Natural killer cell treated with Interleukin-12 subunit alpha and Interleukin-12 subunit beta and Interleukin-15 and Interleukin-18, amount 100 ng/mL, for 72 hours (primary cell): ENCODE data around the gene CDC14A. TPM values are rescaled to one million over a fixed set of nuclear protein-coding genes. Genes with fewer than 3 reads are reported as not detected.

Experiments used
- ATAC-seq, 2 donors: fragments of 150-1000 bp; cut with Tn5 transposase in 1 of 2; sonication (Bioruptor Pico), chemical (Tn5 transposase) in 1 of 2; 2 replicates each; pipeline ENCODE4 v1.10.0; 2021
- DNase-seq: peaks from one replicate; pipeline ENCODE4 v3.0.0; 2022; ENCODE audit warnings: low spot score
- H3K27ac Mint-ChIP-seq, 2 donors: 1 replicate in 1 of 2; 2 replicates in 1 of 2; pipeline ENCODE4 v1.8.0; 2022; ENCODE audit warnings: mixed read lengths in 2 of 2, mild to moderate bottlenecking in 1 of 2, moderate library complexity in 1 of 2
- H3K27me3 Mint-ChIP-seq, 2 donors: 1 replicate in 1 of 2; 2 replicates in 1 of 2; pipeline ENCODE4 v1.8.0; 2022; ENCODE audit warnings: mixed read lengths in 2 of 2
- H3K36me3 Mint-ChIP-seq: one replicate; pipeline ENCODE4 v1.8.0; 2022; ENCODE audit warnings: mixed read lengths
- H3K4me1 Mint-ChIP-seq, 2 donors: 1 replicate in 1 of 2; 2 replicates in 1 of 2; pipeline ENCODE4 v1.8.0; 2022; ENCODE audit warnings: low read depth in 2 of 2, mixed read lengths in 2 of 2, mild to moderate bottlenecking in 1 of 2
- H3K4me3 Mint-ChIP-seq: one replicate; pipeline ENCODE4 v1.8.0; 2022; ENCODE audit warnings: mixed read lengths
- H3K9me3 Mint-ChIP-seq: 2 replicates; pipeline ENCODE4 v1.8.0; 2022; ENCODE audit warnings: mixed read lengths
- total RNA-seq, 2 donors: library from RNA; stranded (reverse); gene quantifications; one replicate each; pipeline ENCODE4 v1.2.3, GENCODE V29; 2022

CDC14A gene
- total RNA-seq, 2 donors from 2014 or later: 15.0 to 26.9 TPM

DNA sequence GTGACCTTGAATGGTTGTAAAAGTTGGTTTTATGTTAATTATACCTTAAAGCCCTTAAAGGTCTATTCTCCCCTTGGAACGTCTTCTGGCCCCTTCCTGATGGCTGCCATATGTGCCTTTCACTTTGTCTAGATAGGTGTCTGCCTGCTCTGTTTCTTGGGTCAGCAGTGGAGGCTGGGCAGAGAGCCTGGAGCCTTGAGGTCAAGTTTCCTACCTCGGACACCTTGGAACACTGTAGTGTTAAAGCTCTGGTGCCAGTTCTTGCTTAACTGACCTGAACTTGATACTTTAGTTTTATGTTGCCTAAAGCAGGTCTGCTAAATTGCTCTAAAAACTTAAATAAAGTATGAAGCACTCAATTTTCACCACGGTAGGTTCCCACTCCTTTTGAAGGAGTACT lies 86.5 kb downstream of the CDC14A start:
- Mint-ChIP-seq H3K27me3 (no peaks in the 10 kb centered on the region), H3K36me3 (peaks cover 11% of the 10 kb centered on the region), H3K4me3 (no peak overlapping the region), H3K27ac (peak overlapping the region; percentile 84 to 89), H3K9me3 (no peaks in the 10 kb centered on the region), H3K4me1 (peaks cover 30 to 48% of the 10 kb centered on the region in 2 donors)
- DNase-seq (no peak), ATAC-seq (no peak)

DNA sequence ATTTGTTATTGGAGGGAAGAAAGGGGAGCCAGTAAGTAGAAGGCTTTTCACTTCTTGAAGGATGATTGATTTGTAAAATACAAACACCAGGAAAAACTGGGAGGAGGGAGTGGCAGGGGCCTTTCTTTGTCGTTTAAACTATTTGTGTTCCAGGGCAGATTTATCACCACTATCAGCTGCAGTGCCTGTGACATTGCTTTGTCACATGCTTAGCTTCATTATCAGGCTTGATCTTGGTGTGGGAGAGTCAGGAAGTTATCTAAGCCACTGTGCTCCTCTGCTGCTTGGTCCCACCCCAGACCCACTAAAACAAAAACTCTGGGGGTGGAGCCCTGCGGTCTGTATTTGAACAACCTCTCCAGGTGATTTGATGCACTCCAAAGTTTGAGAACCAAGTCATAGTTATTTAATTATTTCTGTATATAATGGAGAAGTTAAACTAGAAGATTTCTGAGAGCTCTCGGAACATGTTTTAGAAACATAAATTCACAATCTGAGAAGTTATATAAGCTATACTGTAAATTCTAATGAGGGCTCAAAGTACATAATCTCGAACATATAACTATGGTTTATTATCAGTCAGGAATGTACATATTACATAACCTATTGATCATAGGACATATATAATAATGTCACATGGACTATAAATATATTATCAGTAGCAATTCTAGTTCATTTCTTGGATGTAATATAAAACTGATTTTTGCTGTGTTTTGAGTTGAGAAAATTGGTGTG lies 87.9 kb downstream of the CDC14A start:
- Mint-ChIP-seq H3K4me1 (peaks cover 31 to 48% of the 10 kb centered on the region in 2 donors), H3K36me3 (peaks cover 12% of the 10 kb centered on the region), H3K27me3 (no peaks in the 10 kb centered on the region), H3K27ac (peak overlapping the region; percentile 84 to 89), H3K9me3 (no peaks in the 10 kb centered on the region), H3K4me3 (peak overlapping the region; percentile 55)
- DNase-seq: no peak
- peak; percentile 69 to 71 for ATAC-seq

DNA sequence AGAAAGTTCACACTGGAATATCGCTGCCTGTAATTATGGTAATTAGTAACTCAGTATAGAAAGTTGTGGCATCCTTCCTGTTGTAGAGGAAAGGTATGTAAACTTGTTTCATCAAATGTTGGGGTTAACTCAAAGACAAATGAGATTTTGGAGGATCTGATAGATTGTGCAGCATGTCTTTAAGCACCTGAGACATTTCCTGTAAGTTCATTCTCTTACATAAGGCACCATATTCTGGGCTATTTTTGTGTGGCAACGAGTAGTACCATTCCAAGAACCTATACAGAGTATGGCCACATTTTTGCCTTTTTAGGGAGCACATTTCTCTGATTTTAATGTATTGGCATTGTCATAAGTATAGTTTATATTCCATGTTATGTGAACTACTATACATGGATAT lies 88.8 kb downstream of the CDC14A start:
- H3K36me3 Mint-ChIP-seq: peaks cover 13% of the 10 kb centered on the region
- H3K4me1 Mint-ChIP-seq: peaks cover 39 to 57% of the 10 kb centered on the region in 2 donors

DNA sequence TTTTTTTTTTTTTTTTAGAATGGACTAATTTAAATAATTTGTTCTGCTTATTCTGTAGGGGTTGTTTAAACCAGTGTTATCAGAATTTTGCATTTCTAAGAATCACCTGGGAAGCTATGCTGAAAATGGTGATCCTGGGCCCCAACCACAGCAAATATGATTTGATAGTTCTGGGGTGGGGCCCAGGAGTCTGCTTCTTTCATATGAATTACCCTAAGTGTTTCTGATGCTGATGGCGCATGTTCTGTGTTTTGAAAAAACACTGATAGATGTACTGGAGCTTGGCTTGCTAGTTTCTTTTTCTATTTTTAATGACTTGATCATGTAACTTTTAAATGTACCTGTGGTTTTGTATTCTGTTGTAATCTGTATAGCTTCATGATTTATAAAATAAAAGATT lies 89.3 kb downstream of the CDC14A start:
- Mint-ChIP-seq H3K4me3 (peak overlapping the region; percentile 12), H3K27me3 (no peaks in the 10 kb centered on the region), H3K9me3 (no peaks in the 10 kb centered on the region), H3K27ac (peak overlapping the region; percentile 77 to 84), H3K36me3 (peaks cover 13% of the 10 kb centered on the region), H3K4me1 (peaks cover 39 to 58% of the 10 kb centered on the region in 2 donors)
- DNase-seq: no peak
- ATAC-seq: no peak

More for the DNA sequence above, 88.8 kb downstream of the CDC14A start:
- no peaks in the 10 kb centered on the region for H3K9me3 Mint-ChIP-seq
- no peak for ATAC-seq
- H3K27ac Mint-ChIP-seq: peak overlapping the region; percentile 77 to 84
- no peaks in the 10 kb centered on the region for H3K27me3 Mint-ChIP-seq
- peak overlapping the region; percentile 52 for H3K4me3 Mint-ChIP-seq
- DNase-seq: no peak

DNA sequence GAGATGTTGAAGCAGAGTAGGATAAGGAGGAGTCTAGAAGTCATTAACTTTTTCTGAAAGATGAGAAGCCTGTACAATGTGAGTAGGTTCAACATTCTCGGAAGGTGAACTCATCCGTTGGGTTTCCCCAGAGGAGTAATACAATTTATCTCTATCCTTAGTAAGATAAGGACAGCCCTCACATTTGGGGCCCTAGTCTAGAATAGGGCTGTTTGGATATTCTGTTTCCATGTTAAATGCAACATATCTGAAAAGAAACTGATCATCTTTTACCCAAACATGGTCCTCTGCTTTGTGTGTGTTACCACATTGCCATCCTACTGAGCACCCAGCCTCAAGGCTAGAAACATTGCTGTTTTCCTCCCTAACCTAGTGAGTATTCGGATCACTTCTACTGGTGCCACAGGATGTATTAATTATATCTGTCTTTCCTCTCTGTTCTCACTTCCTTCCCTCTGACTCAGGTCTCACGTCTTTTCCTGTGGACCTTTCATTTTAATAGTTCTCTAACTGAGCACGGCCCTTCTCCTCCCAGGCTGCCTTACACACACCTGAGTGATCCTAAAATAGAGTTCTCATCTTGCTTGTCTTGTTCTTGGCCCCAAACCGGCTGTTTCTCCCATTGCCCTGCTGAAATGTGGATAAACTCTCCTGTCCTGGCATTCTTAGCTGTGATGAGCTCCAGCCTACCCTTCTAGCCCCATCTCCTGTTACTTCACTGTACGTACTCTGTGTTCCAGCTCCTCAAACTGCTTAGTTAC lies 91.7 kb downstream of the CDC14A start:
- DNase-seq (no peak), ATAC-seq (peak; percentile 76 to 90)
- peak overlapping the region; percentile 86 to 90 for H3K27ac Mint-ChIP-seq
- H3K27me3 Mint-ChIP-seq: no peaks in the 10 kb centered on the region
- H3K4me3 Mint-ChIP-seq: peak overlapping the region; percentile 87
- H3K36me3 Mint-ChIP-seq: peaks cover 17% of the 10 kb centered on the region
- no peaks in the 10 kb centered on the region for H3K9me3 Mint-ChIP-seq
- H3K4me1 Mint-ChIP-seq: peaks cover 40 to 73% of the 10 kb centered on the region in 2 donors

DNA sequence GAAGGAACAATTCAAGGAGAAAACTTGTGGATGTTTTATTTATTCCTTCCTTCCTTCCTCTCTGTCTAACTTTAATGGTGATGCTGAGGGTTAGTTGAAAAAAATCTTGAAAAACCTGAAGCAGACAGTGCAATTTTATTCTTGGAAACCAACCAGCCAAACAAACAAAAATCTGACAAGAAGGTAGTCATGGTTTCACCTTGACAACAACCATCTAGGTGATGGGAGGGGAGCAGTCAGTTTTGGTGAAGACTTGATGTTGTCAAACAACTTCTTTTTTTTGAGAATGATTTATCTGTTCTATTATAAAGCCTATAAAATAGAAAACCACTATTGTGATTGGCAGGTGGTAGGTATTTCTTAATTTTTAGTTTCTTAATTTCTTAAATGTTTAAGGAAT lies 93.3 kb downstream of the CDC14A start:
- Mint-ChIP-seq H3K9me3 (no peaks in the 10 kb centered on the region), H3K27ac (peak overlapping the region; percentile 86 to 90), H3K4me3 (peak overlapping the region; percentile 87), H3K4me1 (peaks cover 37 to 75% of the 10 kb centered on the region in 2 donors), H3K36me3 (peaks cover 24% of the 10 kb centered on the region), H3K27me3 (no peaks in the 10 kb centered on the region)
- ATAC-seq: no peak
- DNase-seq: no peak

DNA sequence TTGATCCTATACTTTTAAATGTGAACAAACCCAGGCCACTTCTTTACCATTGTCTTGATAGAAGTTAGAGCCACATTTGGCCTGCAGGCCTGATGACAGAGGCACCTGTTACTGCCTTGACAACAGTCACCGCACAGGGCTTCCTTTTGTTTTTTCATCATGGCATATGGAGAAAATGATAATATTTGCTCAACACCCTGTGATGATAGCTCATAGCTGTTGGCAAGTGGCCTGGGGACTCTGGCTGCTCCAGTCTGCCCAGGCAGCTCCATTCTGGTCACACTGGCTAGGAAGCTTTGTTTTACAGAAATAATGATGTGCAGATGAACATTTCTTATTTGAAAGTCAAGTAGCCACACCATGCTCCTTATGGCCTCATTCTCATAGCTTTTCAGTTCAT lies 96.1 kb downstream of the CDC14A start:
- DNase-seq (no peak), ATAC-seq (no peak)
- Mint-ChIP-seq H3K4me3 (peak overlapping the region; percentile 79), H3K4me1 (peaks cover 41 to 82% of the 10 kb centered on the region in 2 donors), H3K9me3 (no peaks in the 10 kb centered on the region), H3K36me3 (peaks cover 31% of the 10 kb centered on the region), H3K27me3 (no peaks in the 10 kb centered on the region), H3K27ac (peak overlapping the region; percentile 79 to 87)

DNA sequence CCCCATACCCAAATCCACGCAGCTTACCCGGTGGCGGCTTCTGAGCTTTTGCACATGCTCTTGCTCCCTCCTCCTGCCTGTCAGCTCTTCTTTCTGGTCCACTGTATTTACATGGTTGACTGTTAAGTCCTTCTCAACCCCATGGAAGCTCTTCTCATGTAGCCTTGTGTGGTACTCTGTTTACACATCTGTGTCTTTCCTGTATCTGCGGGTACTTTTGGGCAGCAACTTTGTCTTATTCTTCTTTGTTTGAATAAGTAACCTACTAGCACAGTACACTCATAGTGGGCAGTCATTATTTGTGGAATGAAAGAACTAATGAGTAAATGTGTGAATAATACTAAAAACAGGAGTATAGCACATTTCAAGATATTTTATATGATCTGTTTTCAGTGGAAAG lies 97.2 kb downstream of the CDC14A start:
- peaks cover 26% of the 10 kb centered on the region for H3K36me3 Mint-ChIP-seq
- peak overlapping the region; percentile 79 for H3K4me3 Mint-ChIP-seq
- no peaks in the 10 kb centered on the region for H3K9me3 Mint-ChIP-seq
- no peaks in the 10 kb centered on the region for H3K27me3 Mint-ChIP-seq
- DNase-seq (no peak), ATAC-seq (peak; percentile 81 to 93)
- peaks cover 34 to 72% of the 10 kb centered on the region in 2 donors for H3K4me1 Mint-ChIP-seq
- peak overlapping the region; percentile 79 to 87 for H3K27ac Mint-ChIP-seq

DNA sequence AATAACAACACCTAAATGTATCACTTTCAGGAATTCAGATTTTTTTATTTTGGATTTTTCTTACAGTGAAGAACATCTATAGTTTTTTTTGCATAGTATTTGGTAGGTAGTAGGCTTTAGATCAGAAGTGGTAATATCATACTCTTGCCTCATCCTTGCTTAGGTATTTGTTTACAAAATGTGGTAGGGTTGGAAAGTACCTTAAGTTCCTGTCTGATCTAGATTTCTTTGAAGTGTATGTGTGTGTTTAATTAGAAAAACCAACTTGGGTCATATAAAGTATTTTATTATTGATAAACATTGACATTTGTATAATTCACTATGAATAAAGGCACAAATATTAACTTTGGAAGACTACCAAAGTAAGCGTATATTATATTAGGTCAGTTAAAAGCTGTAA lies 100.3 kb downstream of the CDC14A start:
- ATAC-seq (peak; percentile 67 to 78), DNase-seq (no peak)
- H3K9me3 Mint-ChIP-seq: no peaks in the 10 kb centered on the region
- H3K27ac Mint-ChIP-seq: peak overlapping the region; percentile 78 to 87
- H3K4me3 Mint-ChIP-seq: peak overlapping the region; percentile 33
- H3K4me1 Mint-ChIP-seq: peaks cover 21 to 53% of the 10 kb centered on the region in 2 donors
- no peaks in the 10 kb centered on the region for H3K27me3 Mint-ChIP-seq
- H3K36me3 Mint-ChIP-seq: peaks cover 17% of the 10 kb centered on the region

DNA sequence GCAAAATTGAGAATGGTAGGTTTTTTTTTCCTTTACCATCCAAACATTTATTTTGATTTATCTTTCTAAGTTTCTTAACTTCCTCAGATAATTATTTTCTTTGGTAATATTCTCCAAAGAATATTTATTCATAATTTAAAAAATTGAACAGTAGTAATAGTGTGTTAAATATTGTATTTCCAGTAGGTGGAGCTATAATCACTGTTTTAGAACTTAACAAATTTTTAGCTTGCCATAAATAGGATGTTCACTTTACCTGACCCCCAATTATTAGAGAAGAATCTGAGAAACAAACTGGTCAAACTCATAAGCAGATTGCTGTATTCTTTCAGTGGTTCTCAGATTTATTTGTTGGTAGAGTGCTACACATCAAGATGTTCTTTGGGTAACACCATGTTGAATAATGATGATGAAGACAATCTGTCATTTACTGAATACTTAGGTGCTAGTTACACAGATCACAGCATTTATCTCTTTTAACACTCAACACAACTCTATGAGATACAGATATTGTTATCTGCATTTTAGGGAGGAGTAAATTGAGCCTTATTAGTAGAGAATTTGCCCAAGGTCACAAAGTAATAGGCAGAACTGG lies 103.3 kb downstream of the CDC14A start:
- Mint-ChIP-seq H3K27me3 (no peaks in the 10 kb centered on the region), H3K4me1 (peaks cover 16 to 37% of the 10 kb centered on the region in 2 donors), H3K4me3 (no peak overlapping the region), H3K27ac (no peak overlapping the region), H3K36me3 (peaks cover 6% of the 10 kb centered on the region), H3K9me3 (no peaks in the 10 kb centered on the region)
- no peak for DNase-seq
- ATAC-seq: no peak

DNA sequence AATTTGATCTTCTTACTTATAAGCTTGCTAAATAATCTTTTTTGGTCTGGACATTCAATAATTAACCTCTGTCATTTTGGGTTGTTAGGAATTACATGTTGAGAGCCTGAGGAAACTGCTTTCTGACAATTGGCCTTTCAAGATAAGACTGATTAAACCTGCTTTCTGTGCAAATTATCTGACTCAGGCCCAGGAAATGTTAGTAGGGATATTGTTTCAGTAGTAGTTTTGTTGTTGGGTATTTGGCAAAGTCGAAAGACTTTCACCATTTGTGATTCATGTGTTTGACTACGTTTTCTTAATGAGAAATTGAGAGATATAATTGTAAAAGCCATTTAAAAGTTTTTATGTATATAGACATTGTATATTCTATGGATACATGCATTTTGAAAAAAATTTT lies 104.6 kb downstream of the CDC14A start:
- no peaks in the 10 kb centered on the region for H3K27me3 Mint-ChIP-seq
- no peaks in the 10 kb centered on the region for H3K9me3 Mint-ChIP-seq
- no peak for DNase-seq
- H3K4me1 Mint-ChIP-seq: peaks cover 12 to 28% of the 10 kb centered on the region in 2 donors
- ATAC-seq: no peak
- no peaks in the 10 kb centered on the region for H3K36me3 Mint-ChIP-seq
- no peak overlapping the region for H3K4me3 Mint-ChIP-seq
- H3K27ac Mint-ChIP-seq: no peak overlapping the region

DNA sequence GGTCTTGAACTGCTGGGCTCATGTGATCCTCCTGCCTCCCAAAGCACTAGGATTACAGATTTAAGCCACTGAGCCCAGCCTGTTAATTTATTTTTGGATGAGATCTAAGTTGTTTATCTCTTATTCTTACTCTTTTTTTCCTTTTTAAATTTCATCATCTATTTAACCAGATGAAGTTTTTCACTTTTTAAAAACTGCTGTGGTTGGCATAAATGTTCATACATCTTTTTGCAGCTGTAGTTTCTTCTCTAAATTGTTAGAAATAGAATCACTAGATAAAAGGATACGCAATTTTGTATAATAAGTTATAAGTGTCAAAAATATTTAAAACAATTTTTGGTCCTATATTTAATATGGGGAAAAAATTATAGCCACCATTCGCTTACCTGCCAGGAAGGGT lies 105.4 kb downstream of the CDC14A start:
- no peaks in the 10 kb centered on the region for H3K9me3 Mint-ChIP-seq

DNA sequence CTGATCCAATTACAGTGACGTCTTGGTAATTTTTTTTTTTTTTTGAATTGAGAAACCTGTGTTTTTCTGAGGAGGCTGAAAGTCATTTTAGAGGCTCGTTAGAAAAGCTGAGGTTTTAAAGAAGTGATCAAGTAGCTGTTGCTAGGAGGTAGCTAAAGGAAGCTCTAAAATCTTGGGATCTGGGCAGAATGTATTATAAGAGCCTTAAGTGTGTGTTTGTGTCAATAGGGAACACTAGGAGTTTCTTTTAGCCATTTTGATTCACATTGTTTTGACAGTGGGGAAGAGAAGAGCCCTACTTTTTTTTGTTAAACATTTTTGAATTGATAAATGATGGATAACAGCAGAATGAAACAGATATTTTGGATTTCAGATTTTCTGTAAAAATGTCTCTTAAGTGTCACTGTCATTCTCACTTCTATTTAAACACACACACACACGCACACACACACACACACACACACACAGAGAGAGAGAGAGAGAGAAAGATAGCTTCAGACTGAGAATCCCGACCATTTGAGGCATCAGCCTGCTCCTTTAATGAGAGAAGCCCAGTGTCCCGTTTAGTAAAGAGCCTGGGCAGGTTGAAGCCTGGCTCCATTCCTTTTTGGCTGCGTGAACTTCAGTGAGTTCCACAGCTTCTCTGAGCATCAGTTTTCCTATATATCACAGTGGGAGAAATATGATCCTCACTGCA lies 106.5 kb downstream of the CDC14A start:
- Mint-ChIP-seq H3K27me3 (no peaks in the 10 kb centered on the region), H3K36me3 (no peaks in the 10 kb centered on the region), H3K4me3 (no peak overlapping the region), H3K27ac (peak overlapping the region; percentile 12 to 40), H3K4me1 (peaks cover 8 to 21% of the 10 kb centered on the region in 2 donors), H3K9me3 (no peaks in the 10 kb centered on the region)
- no peak for ATAC-seq
- no peak for DNase-seq

More for the DNA sequence above, 105.4 kb downstream of the CDC14A start:
- Mint-ChIP-seq H3K4me3 (no peak overlapping the region), H3K4me1 (peaks cover 9 to 23% of the 10 kb centered on the region in 2 donors), H3K27ac (no peak overlapping the region), H3K36me3 (no peaks in the 10 kb centered on the region), H3K27me3 (no peaks in the 10 kb centered on the region)
- ATAC-seq (no peak), DNase-seq (no peak)
